Measurements from ENCODE around the gene OR4K14. TPM values are rescaled to one million over a fixed set of nuclear protein-coding genes. Genes with fewer than 3 reads are reported as not detected.
"Not testable (repeated sequence)": the region's sequence is repeated elsewhere in the genome, so short reads cannot be mapped to it uniquely, and the experiment has no call there.

The OR4K14 gene
- total RNA-seq, result not detected

DNA sequence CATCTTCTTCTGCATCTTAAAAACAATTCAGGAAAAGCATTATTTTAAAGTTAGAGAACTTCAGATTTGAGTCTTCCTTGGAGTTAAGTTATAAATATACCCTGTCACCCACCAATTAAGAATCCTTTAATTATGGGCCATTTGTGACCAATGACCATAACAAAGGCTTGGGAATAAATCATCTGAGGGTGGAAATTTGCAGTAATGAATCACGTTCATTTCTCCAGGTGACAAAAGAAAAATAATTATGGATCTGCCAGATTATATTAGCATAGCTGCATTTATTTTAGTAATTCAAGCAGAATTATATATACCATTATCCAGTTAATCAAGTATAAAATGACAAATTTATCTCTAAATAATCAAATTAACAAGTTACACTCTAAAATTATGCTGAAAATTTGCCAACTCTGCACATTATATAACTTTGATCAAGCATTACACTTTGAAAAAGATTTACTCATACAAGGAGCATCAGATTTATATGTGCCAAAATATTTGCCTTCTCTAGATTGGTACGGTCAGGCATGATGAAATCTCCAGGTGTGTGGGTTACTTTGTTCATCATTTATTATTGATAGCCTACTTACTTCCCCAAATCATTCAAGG, at the start of gene OR4K14:
OR4K14 (minus strand) TSS at position 51 of the 609 bp plus-strand sequence. CDS start 4,114 bp downstream, outside the sequence.
- Histone ChIP-seq H3K27me3 (ENCODE audit: insufficient read depth, low read length) (no peaks in the 10 kb centered on the region), H3K9me3 (ENCODE audit: low read depth, low read length) (peaks cover 2% of the 10 kb centered on the region), H3K4me1 (ENCODE audit: insufficient read depth, low read length) (no peaks in the 10 kb centered on the region), H3K4me3 (ENCODE audit: low read length) (no peak within 1 kb of the TSS)

DNA sequence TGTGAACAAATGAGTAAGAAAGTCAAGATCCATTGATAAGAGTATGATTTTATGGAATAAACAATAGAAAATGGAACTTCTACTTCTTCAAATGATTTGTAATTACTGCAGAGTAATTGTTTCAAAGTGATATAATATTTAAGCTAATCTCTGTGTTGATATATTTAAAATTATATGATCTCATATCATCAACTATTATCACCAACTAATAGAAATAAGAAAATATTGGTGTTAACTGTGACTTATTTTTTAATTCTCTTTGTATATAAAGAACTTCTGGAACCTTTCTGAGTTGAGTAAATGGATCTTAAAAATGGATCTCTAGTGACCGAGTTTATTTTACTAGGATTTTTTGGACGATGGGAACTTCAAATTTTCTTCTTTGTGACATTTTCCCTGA, 40.6 kb upstream of the OR4K14 start, which contains the start of gene OR4L1:
OR4L1 (plus strand) TSS at position 301 of the 400 bp plus-strand sequence; CDS start at position 301, 0 bp downstream.
- no peaks in the 10 kb centered on the region for H3K4me1 ChIP-seq (ENCODE audit: insufficient read depth, low read length)
- H3K9me3 ChIP-seq (ENCODE audit: low read depth, low read length), result peaks cover under 1% of the 10 kb centered on the region
- no peak within 1 kb of the TSS for H3K4me3 ChIP-seq (ENCODE audit: low read length)
- no peaks in the 10 kb centered on the region for H3K27me3 ChIP-seq (ENCODE audit: insufficient read depth, low read length)

DNA sequence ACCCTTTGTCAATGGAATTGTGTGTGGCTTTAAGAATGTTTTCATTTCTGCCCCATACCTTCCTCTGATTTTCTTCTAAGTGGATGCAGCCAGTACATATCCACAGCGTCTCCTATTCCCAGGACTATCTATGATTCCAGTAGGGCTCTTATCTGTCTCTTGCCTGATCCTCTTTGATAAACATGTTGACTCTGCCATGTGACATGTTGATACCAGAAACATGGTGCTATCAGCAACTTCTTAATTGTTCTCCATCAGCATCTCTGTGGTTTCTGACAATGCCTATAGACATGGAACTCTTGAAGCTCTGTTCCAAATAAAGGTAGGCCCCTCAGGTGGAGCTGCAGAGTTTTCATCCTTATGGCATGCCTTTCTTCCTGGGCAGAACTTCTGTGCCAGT, 29.1 kb upstream of the OR4K14 start:
- H3K27me3 ChIP-seq (ENCODE audit: insufficient read depth, low read length), result no peaks in the 10 kb centered on the region
- no peak overlapping the region for H3K4me3 ChIP-seq (ENCODE audit: low read length)
- H3K9me3 ChIP-seq (ENCODE audit: low read depth, low read length), result no peaks in the 10 kb centered on the region
- no peaks in the 10 kb centered on the region for H3K4me1 ChIP-seq (ENCODE audit: insufficient read depth, low read length)

DNA sequence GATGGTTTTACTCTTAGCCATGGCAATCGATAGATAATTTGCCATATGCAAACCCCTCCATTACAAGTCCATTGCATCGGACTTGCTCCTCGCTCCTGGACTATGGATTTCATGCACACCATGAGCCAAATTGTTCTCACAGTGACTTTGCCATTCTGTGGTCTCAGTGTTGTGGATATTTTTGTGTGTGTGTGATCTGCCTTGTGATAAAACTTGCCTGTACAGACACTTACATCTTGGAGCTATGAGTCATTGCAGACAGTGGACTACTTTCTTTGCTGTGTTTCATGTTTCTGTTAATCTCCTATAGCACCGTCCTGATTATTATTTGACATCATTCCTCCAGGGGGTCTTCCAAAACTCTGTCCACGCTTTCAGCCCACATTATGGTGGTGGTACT, 25.1 kb upstream of the OR4K14 start:
- no peaks in the 10 kb centered on the region for H3K4me1 ChIP-seq (ENCODE audit: insufficient read depth, low read length)
- no peaks in the 10 kb centered on the region for H3K9me3 ChIP-seq (ENCODE audit: low read depth, low read length)
- H3K27me3 ChIP-seq (ENCODE audit: insufficient read depth, low read length), result no peaks in the 10 kb centered on the region
- H3K4me3 ChIP-seq (ENCODE audit: low read length), result no peak overlapping the region

- H3K27me3 ChIP-seq (ENCODE audit: insufficient read depth, low read length), result no peaks in the 10 kb centered on the region
- no peaks in the 10 kb centered on the region for H3K4me1 ChIP-seq (ENCODE audit: insufficient read depth, low read length)
- no peak within 1 kb of the TSS for H3K4me3 ChIP-seq (ENCODE audit: low read length)
- H3K9me3 ChIP-seq (ENCODE audit: low read depth, low read length), result no peaks in the 10 kb centered on the region
Measured at GRCh38 chr14:20035938-20036337, 16.8 kb upstream of the OR4K14 start, which contains the start of gene OR4K13. TSS of gene OR4K13 (minus strand) at chr14:20036038. CDS start at chr14:20034758, 1,280 bp downstream.

GRCh38 chr14:20035449-20035848, 16.3 kb upstream of the OR4K14 start:
- H3K9me3 ChIP-seq (ENCODE audit: low read depth, low read length), result no peaks in the 10 kb centered on the region
- no peak overlapping the region for H3K4me3 ChIP-seq (ENCODE audit: low read length)
- no peaks in the 10 kb centered on the region for H3K27me3 ChIP-seq (ENCODE audit: insufficient read depth, low read length)
- no peaks in the 10 kb centered on the region for H3K4me1 ChIP-seq (ENCODE audit: insufficient read depth, low read length)

DNA sequence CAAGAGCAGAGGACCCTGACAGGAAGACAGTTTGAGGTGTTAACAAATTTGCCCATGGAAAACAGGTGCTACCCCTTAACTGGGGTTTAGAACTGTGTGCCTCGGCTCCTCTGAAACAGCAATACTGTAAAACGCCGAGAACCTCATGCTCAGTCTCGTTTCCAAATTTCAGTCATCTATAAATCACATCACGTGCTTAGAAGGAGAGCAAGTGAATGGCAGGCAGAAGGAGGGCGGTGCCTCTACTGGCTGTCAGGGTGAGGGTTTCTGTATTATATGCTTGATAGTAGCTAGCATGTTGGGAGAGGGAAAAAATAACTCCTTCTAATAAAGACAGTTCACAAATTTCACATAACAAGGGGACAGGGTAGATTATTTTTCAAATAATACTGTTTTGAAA, 12.0 kb upstream of the OR4K14 start:
- H3K9me3 ChIP-seq (ENCODE audit: low read depth, low read length), result no peaks in the 10 kb centered on the region
- no peaks in the 10 kb centered on the region for H3K4me1 ChIP-seq (ENCODE audit: insufficient read depth, low read length)
- no peak overlapping the region for H3K4me3 ChIP-seq (ENCODE audit: low read length)
- H3K27me3 ChIP-seq (ENCODE audit: insufficient read depth, low read length), result no peaks in the 10 kb centered on the region

DNA sequence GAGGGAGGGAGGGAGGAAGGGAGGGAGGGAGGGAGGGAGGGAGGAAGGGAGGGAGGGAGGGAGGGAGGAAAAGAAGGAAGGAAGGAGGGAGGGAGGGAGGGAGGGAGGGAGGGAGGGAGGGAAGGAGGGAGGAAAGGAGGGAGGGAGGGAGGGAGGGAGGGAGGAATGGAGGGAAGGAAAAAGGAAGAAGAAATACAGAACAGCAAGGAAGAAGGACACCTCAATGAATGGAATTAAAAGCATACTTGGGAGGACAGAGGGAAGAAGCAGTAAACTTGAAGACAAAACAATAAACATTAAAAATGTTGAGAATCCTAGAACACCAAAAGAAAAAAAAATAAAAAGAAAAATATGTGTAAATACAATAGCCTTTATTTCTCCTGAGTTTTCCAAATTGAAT, 11.0 kb downstream of the OR4K14 start:
- Histone ChIP-seq H3K4me1 (ENCODE audit: insufficient read depth, low read length) (no peaks in the 10 kb centered on the region), H3K9me3 (ENCODE audit: low read depth, low read length) (no peaks in the 10 kb centered on the region), H3K4me3 (ENCODE audit: low read length) (no peak overlapping the region), H3K27me3 (ENCODE audit: insufficient read depth, low read length) (no peaks in the 10 kb centered on the region)

DNA sequence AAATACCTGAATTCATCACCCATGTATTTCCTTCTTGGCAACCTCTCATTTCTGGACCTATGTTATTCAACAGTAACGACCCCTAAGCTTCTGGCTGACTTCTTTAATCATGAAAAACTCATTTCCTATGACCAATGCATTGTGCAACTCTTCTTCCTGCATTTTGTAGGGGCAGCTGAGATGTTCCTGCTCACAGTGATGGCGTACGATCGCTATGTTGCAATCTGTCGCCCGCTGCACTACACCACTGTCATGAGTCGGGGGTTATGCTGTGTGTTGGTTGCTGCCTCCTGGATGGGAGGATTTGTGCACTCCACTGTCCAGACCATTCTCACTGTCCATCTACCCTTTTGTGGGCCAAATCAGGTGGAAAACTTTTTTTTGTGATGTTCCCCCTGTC, 16.8 kb downstream of the OR4K14 start:
- Histone ChIP-seq H3K4me3 (ENCODE audit: low read length) (no peak overlapping the region), H3K27me3 (ENCODE audit: insufficient read depth, low read length) (no peaks in the 10 kb centered on the region), H3K9me3 (ENCODE audit: low read depth, low read length) (no peaks in the 10 kb centered on the region), H3K4me1 (ENCODE audit: insufficient read depth, low read length) (no peaks in the 10 kb centered on the region)

- no peaks in the 10 kb centered on the region for H3K9me3 ChIP-seq (ENCODE audit: low read depth, low read length)
- H3K27me3 ChIP-seq (ENCODE audit: insufficient read depth, low read length), result no peaks in the 10 kb centered on the region
- no peaks in the 10 kb centered on the region for H3K4me1 ChIP-seq (ENCODE audit: insufficient read depth, low read length)
- no peak within 1 kb of the TSS for H3K4me3 ChIP-seq (ENCODE audit: low read length)
Measured at GRCh38 chr14:20001863-20002262, 17.2 kb downstream of the OR4K14 start, which contains the start of gene OR4Q2. TSS of gene OR4Q2 (plus strand) at chr14:20002163.

DNA sequence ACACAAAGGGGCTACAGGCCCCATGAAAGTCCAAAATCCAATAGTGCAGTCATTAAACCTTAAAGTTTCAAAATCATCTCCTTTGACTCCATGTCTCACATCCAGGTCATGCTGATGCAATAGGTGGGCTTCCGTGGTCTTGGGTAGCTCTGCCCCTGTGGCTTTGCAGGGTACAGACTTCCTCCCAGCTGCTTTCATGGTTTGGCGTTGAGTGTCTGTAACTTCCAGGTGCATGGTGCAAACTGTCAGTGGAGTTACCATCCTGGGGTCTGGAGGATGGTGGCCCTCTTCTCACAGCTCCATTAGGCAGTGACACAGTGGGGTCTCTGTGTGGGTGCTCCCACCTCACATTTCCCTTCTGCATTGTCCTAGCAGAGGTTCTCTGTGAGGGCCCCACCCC, 25.7 kb downstream of the OR4K14 start:
- no peaks in the 10 kb centered on the region for H3K27me3 ChIP-seq (ENCODE audit: insufficient read depth, low read length)
- no peak overlapping the region for H3K4me3 ChIP-seq (ENCODE audit: low read length)
- H3K4me1 ChIP-seq (ENCODE audit: insufficient read depth, low read length), result no peaks in the 10 kb centered on the region
- H3K9me3 ChIP-seq (ENCODE audit: low read depth, low read length), result no peaks in the 10 kb centered on the region

GRCh38 chr14:19975291-19975690, 43.8 kb downstream of the OR4K14 start, which contains the start of gene OR4K15:
TSS of gene OR4K15 (plus strand) at chr14:19975591. CDS start at chr14:19975591, 0 bp downstream.
- H3K9me3 ChIP-seq (ENCODE audit: low read depth, low read length), result no peaks in the 10 kb centered on the region
- no peak within 1 kb of the TSS for H3K4me3 ChIP-seq (ENCODE audit: low read length)
- no peaks in the 10 kb centered on the region for H3K27me3 ChIP-seq (ENCODE audit: insufficient read depth, low read length)
- H3K4me1 ChIP-seq (ENCODE audit: insufficient read depth, low read length), result no peaks in the 10 kb centered on the region

- Histone ChIP-seq H3K4me1 (ENCODE audit: insufficient read depth, low read length) (no peaks in the 10 kb centered on the region), H3K9me3 (ENCODE audit: low read depth, low read length) (no peaks in the 10 kb centered on the region), H3K27me3 (ENCODE audit: insufficient read depth, low read length) (no peaks in the 10 kb centered on the region), H3K4me3 (ENCODE audit: low read length) (no peak overlapping the region)
Measured at GRCh38 chr14:19974844-19975243, 44.3 kb downstream of the OR4K14 start.

DNA sequence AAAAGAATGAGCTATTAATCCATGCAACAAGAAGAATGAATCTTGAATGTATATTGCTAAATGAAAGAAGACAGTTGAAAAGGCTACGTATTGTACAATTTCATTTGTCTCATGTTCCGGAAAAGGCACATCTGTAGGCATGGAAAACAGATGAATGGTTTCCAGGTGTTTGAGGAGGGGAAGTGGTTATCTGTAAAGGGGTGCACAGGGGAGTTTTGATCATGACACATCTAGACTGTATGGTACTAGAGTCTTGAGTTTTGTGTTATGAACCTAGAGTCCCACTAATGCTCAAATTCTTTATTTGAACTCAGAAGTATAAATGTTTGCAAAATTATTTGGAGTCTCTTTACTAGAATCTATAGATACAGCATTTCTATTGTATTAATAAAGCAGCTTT, 49.4 kb downstream of the OR4K14 start:
- not testable (repeated sequence) for H3K4me3 ChIP-seq (ENCODE audit: low read length); H3K9me3 ChIP-seq (ENCODE audit: low read depth, low read length); H3K27me3 ChIP-seq (ENCODE audit: insufficient read depth, low read length); H3K4me1 ChIP-seq (ENCODE audit: insufficient read depth, low read length)

Data from mononuclear cell (primary cell).